ENCODE data around the gene SCGB3A1. TPM values are rescaled to one million over a fixed set of nuclear protein-coding genes. Genes with fewer than 3 reads are reported as not detected.

SCGB3A1 gene
- total RNA-seq, 1 experiment from 2014 or later, result not detected

GRCh38 chr5:180622910-180623309 is 31.6 kb upstream of the SCGB3A1 start:
- TF ChIP-seq CTCF (conservative IDR thresholded peaks at IDR 0.05), result no peak
- H4K5ac ChIP-seq (ENCODE audit: insufficient read length, low read depth, low read length), result no peak overlapping the region
- no peak overlapping the region for H3T11ph ChIP-seq (ENCODE audit: low read length)
- H2BK120ac ChIP-seq (ENCODE audit: low read depth, low read length, poor library complexity, severe bottlenecking), result no peak overlapping the region
- no peak overlapping the region; the same call in 1 of the 2 replicates for H3K14ac ChIP-seq (ENCODE audit: insufficient read depth, low read length)
- Mint-ChIP-seq H3K4me1 (peaks cover 6 to 8% of the 10 kb centered on the region in 2 experiments; a peak in 3 of 4 replicates), H3K36me3 (ENCODE audit: insufficient read depth in 1 of 3, low read depth in 3 of 3) (no peaks in the 10 kb centered on the region; a peak in 1 of 7 replicates), H3K27ac (no peak overlapping the region), H3K9me3 (no peaks in the 10 kb centered on the region), H3K27me3 (ENCODE audit: low read depth) (peaks cover 15% of the 10 kb centered on the region), H3K4me3 (no peak overlapping the region; a peak in 1 of 5 replicates)
- no peak overlapping the region for H2BK12ac ChIP-seq (ENCODE audit: insufficient read length, low read depth, low read length)
- no peak overlapping the region for H4K8ac ChIP-seq (replicated peaks; ENCODE audit: insufficient read length, low read depth, low read length)
- H3K4me1 ChIP-seq (ENCODE audit: insufficient read depth, low read length), result no peaks in the 10 kb centered on the region
- no peak overlapping the region for H3K23ac ChIP-seq (ENCODE audit: insufficient read length, low read depth, low read length)
- peaks cover 4% of the 10 kb centered on the region for H3K23me2 ChIP-seq (ENCODE audit: insufficient read length, low read depth, low read length, poor library complexity, severe bottlenecking)
- DNase-seq, result no peak
- no peaks in the 10 kb centered on the region for H3K79me1 ChIP-seq (ENCODE audit: insufficient read depth, low read depth, low read length, poor library complexity, severe bottlenecking)
- no peak overlapping the region for H2AK5ac ChIP-seq (ENCODE audit: insufficient read length, low read length)
- H3K4ac ChIP-seq (ENCODE audit: low read depth, low read length), result no peak overlapping the region
- no peak overlapping the region for H2BK5ac ChIP-seq (ENCODE audit: insufficient read length, low read length)
- H3K56ac ChIP-seq (ENCODE audit: insufficient read length, low read depth, low read length), result no peak overlapping the region
- no peaks in the 10 kb centered on the region for H4K20me1 ChIP-seq (ENCODE audit: control insufficient read depth, insufficient read depth, insufficient read length)
- H3K79me2 ChIP-seq (ENCODE audit: insufficient read depth, low read length), result no peaks in the 10 kb centered on the region
- no peak overlapping the region for H4K91ac ChIP-seq (ENCODE audit: insufficient read length, low read depth, low read length)
- no peak overlapping the region for H3K27ac ChIP-seq (ENCODE audit: insufficient read length, low read depth, low read length)
- H3K9ac ChIP-seq (ENCODE audit: extremely low read depth, insufficient read length, low read length), result no peak overlapping the region
- H3K18ac ChIP-seq (ENCODE audit: insufficient read length, low read depth, low read length), result no peak overlapping the region
- no CpG with 5 or more reads among the region's 6 CpGs for WGBS (ENCODE audit: extremely low coverage, insufficient read length, low lambda C conversion rate)
- H2AFZ ChIP-seq (ENCODE audit: low read length), result no peak overlapping the region
- peaks cover 3% of the 10 kb centered on the region; the same call in 1 of the 2 replicates for H3K27me3 ChIP-seq (ENCODE audit: insufficient read depth, low read length)
- no peak overlapping the region for H2BK20ac ChIP-seq (ENCODE audit: low read depth, low read length, poor library complexity, severe bottlenecking)
- no peaks in the 10 kb centered on the region for H3K9me3 ChIP-seq (ENCODE audit: control insufficient read depth, low read depth, low read length)
- no peak overlapping the region for H3K4me2 ChIP-seq (ENCODE audit: insufficient read depth, insufficient read length, low read length)
- no peak overlapping the region for H2BK15ac ChIP-seq (ENCODE audit: low read depth, low read length)
